HG02840 (cell line): ENCODE measurements around the gene NR4A2.

Source experiments
- ATAC-seq: cut with Tn5 transposase; IDR thresholded peaks from one replicate; pipeline ENCODE4 v1.9.1; 2021; ENCODE audit warnings: mild to moderate bottlenecking, moderate library complexity, moderate number of reproducible peaks; ENCODE audit not compliant: unreplicated experiment, low FRiP score

The NR4A2 gene

GRCh38 chr2:156340804-156341451, 8.4 kb upstream of the NR4A2 start:
- ATAC-seq = peak; percentile 18

GRCh38 chr2:156340377-156340776, 7.9 kb upstream of the NR4A2 start:
- ATAC-seq = no peak

GRCh38 chr2:156339865-156340264, 7.3 kb upstream of the NR4A2 start:
- no peak for ATAC-seq

- ATAC-seq = no peak
Observed at GRCh38 chr2:156339110-156339847, 6.8 kb upstream of the NR4A2 start.

- ATAC-seq = no peak
Observed at GRCh38 chr2:156338578-156338977, 6.1 kb upstream of the NR4A2 start.

- peak; percentile 11 for ATAC-seq
Observed at GRCh38 chr2:156334496-156335478, 2.3 kb upstream of the NR4A2 start.

GRCh38 chr2:156333951-156334495, 1.5 kb upstream of the NR4A2 start:
- ATAC-seq = peak; percentile 36

- peak; percentile 17 for ATAC-seq
Observed at GRCh38 chr2:156333274-156333950, 891 bp upstream of the NR4A2 start.

- ATAC-seq = no peak
Observed at GRCh38 chr2:156332284-156332533, 312 bp downstream of the NR4A2 start.

- ATAC-seq = no peak
Observed at GRCh38 chr2:156331572-156332283, 793 bp downstream of the NR4A2 start.

- no peak for ATAC-seq
Observed at GRCh38 chr2:156329927-156330726, 2.4 kb downstream of the NR4A2 start.

- ATAC-seq = no peak
Observed at GRCh38 chr2:156329031-156329926, 3.2 kb downstream of the NR4A2 start.

- ATAC-seq = no peak
Observed at GRCh38 chr2:156327835-156328695, 4.5 kb downstream of the NR4A2 start.

GRCh38 chr2:156326526-156327095, 5.9 kb downstream of the NR4A2 start:
- ATAC-seq = no peak

- ATAC-seq = no peak
Observed at GRCh38 chr2:156325688-156326525, 6.6 kb downstream of the NR4A2 start.

GRCh38 chr2:156323754-156324153, 8.8 kb downstream of the NR4A2 start:
- no peak for ATAC-seq
